ENCODE measurements around the gene LEFTY2.

The LEFTY2 gene

GRCh38 chr1:225915538-225915991 lies 25.5 kb downstream of the LEFTY2 start:
- H2BK5ac ChIP-seq (ENCODE audit: low read depth, low read length, poor library complexity, severe bottlenecking), result no peak overlapping the region
- WGBS, result 92% methylated on average over 7 of the region's 7 CpGs
- H3K18ac ChIP-seq (ENCODE audit: low read depth in 1 of 2, low read length in 2 of 2), result no peak overlapping the region

GRCh38 chr1:225914947-225915346 lies 26.1 kb downstream of the LEFTY2 start:
- no peak overlapping the region for H3K9ac ChIP-seq (ENCODE audit: low read length)
- no peaks in the 10 kb centered on the region for H3K27me3 ChIP-seq (ENCODE audit: control insufficient read depth in 1 of 2, insufficient read depth in 1 of 2, low read length in 2 of 2)
- no peak overlapping the region for H2BK5ac ChIP-seq (ENCODE audit: low read depth, low read length, poor library complexity, severe bottlenecking)
- peaks cover 14% of the 10 kb centered on the region for H3K79me1 ChIP-seq (replicated peaks; ENCODE audit: low read length, poor library complexity, severe bottlenecking)
- H3K4me1 ChIP-seq (ENCODE audit: control insufficient read depth, insufficient read depth, low read depth, low read length), result peaks cover 9% of the 10 kb centered on the region
- no peak overlapping the region for H3K14ac ChIP-seq (ENCODE audit: low read length in 2 of 2)
- no peak overlapping the region for H3K27ac ChIP-seq (ENCODE audit: low read length, poor library complexity, severe bottlenecking)
- no peak overlapping the region for H2BK12ac ChIP-seq (ENCODE audit: low read length in 2 of 2)
- H2BK15ac ChIP-seq (ENCODE audit: low read depth, poor library complexity, severe bottlenecking), result no peak overlapping the region
- no peak overlapping the region for H2AFZ ChIP-seq (ENCODE audit: low read depth, low read length)
- no peak overlapping the region for H3K23ac ChIP-seq (ENCODE audit: low read length in 2 of 2)
- 96% methylated on average over 4 of the region's 6 CpGs for WGBS
- H4K91ac ChIP-seq (ENCODE audit: low read length), result no peak overlapping the region
- no peak overlapping the region for H3K18ac ChIP-seq (ENCODE audit: low read depth in 1 of 2, low read length in 2 of 2)
- H3K4me2 ChIP-seq (ENCODE audit: low read length, poor library complexity, severe bottlenecking), result no peak overlapping the region
- no peaks in the 10 kb centered on the region for H3K9me3 ChIP-seq (ENCODE audit: control insufficient read depth, low read length)
- no peak for DNase-seq
- no peak overlapping the region for H3K4me3 ChIP-seq (ENCODE audit: insufficient read depth in 1 of 2, low read depth in 1 of 2, low read length in 2 of 2)
- H4K8ac ChIP-seq (ENCODE audit: low read length), result no peak overlapping the region
- H3K36me3 ChIP-seq (ENCODE audit: control insufficient read depth in 1 of 2, insufficient read depth in 2 of 2, low read depth in 1 of 2, low read length in 2 of 2), result peaks cover 26 to 42% of the 10 kb centered on the region in 2 experiments
- no peak overlapping the region for H2AK5ac ChIP-seq (ENCODE audit: low read length, severe bottlenecking)
- no peak overlapping the region for H2BK120ac ChIP-seq (ENCODE audit: low read depth, low read length)
- H3K4ac ChIP-seq (ENCODE audit: low read depth in 1 of 2, low read length in 2 of 2), result no peak overlapping the region

More at GRCh38 chr1:225915538-225915991, 25.5 kb downstream of the LEFTY2 start:
- peaks cover 31 to 45% of the 10 kb centered on the region in 2 experiments for H3K36me3 ChIP-seq (ENCODE audit: control insufficient read depth in 1 of 2, insufficient read depth in 2 of 2, low read depth in 1 of 2, low read length in 2 of 2)
- H3K23ac ChIP-seq (ENCODE audit: low read length in 2 of 2), result no peak overlapping the region
- no peak overlapping the region for H2BK120ac ChIP-seq (ENCODE audit: low read depth, low read length)
- H3K27ac ChIP-seq (ENCODE audit: low read length, poor library complexity, severe bottlenecking), result no peak overlapping the region
- no peak overlapping the region for H2BK15ac ChIP-seq (ENCODE audit: low read depth, poor library complexity, severe bottlenecking)
- H2AK5ac ChIP-seq (ENCODE audit: low read length, severe bottlenecking), result no peak overlapping the region
- H3K9me3 ChIP-seq (ENCODE audit: control insufficient read depth, low read length), result no peaks in the 10 kb centered on the region
- H4K91ac ChIP-seq (ENCODE audit: low read length), result no peak overlapping the region
- H3K4me3 ChIP-seq (ENCODE audit: insufficient read depth in 1 of 2, low read depth in 1 of 2, low read length in 2 of 2), result no peak overlapping the region
- no peak for DNase-seq
- H3K14ac ChIP-seq (ENCODE audit: low read length in 2 of 2), result no peak overlapping the region
- H2AFZ ChIP-seq (ENCODE audit: low read depth, low read length), result no peak overlapping the region
- H4K8ac ChIP-seq (ENCODE audit: low read length), result no peak overlapping the region
- H3K4me1 ChIP-seq (ENCODE audit: control insufficient read depth, insufficient read depth, low read depth, low read length), result peaks cover 13% of the 10 kb centered on the region
- no peaks in the 10 kb centered on the region for H3K27me3 ChIP-seq (ENCODE audit: control insufficient read depth in 1 of 2, insufficient read depth in 1 of 2, low read length in 2 of 2)
- peaks cover 18% of the 10 kb centered on the region for H3K79me1 ChIP-seq (replicated peaks; ENCODE audit: low read length, poor library complexity, severe bottlenecking)
- no peak overlapping the region for H3K9ac ChIP-seq (ENCODE audit: low read length)
- H2BK12ac ChIP-seq (ENCODE audit: low read length in 2 of 2), result no peak overlapping the region
- no peak overlapping the region for H3K4me2 ChIP-seq (ENCODE audit: low read length, poor library complexity, severe bottlenecking)
- no peak overlapping the region for H3K4ac ChIP-seq (ENCODE audit: low read depth in 1 of 2, low read length in 2 of 2)

GRCh38 chr1:225914391-225914790 lies 26.6 kb downstream of the LEFTY2 start:
- Histone ChIP-seq H2BK120ac (ENCODE audit: low read depth, low read length) (no peak overlapping the region), H3K4me2 (ENCODE audit: low read length, poor library complexity, severe bottlenecking) (no peak overlapping the region), H3K79me1 (replicated peaks; ENCODE audit: low read length, poor library complexity, severe bottlenecking) (peaks cover 11% of the 10 kb centered on the region), H2BK5ac (ENCODE audit: low read depth, low read length, poor library complexity, severe bottlenecking) (no peak overlapping the region), H2BK12ac (ENCODE audit: low read length in 2 of 2) (no peak overlapping the region), H4K91ac (ENCODE audit: low read length) (no peak overlapping the region), H2BK15ac (ENCODE audit: low read depth, poor library complexity, severe bottlenecking) (no peak overlapping the region), H2AFZ (ENCODE audit: low read depth, low read length) (no peak overlapping the region), H3K4me1 (ENCODE audit: control insufficient read depth, insufficient read depth, low read depth, low read length) (peaks cover 6% of the 10 kb centered on the region), H3K36me3 (ENCODE audit: control insufficient read depth in 1 of 2, insufficient read depth in 2 of 2, low read depth in 1 of 2, low read length in 2 of 2) (peaks cover 22 to 39% of the 10 kb centered on the region in 2 experiments), H2AK5ac (ENCODE audit: low read length, severe bottlenecking) (no peak overlapping the region), H3K18ac (ENCODE audit: low read depth in 1 of 2, low read length in 2 of 2) (no peak overlapping the region), H3K27me3 (ENCODE audit: control insufficient read depth in 1 of 2, insufficient read depth in 1 of 2, low read length in 2 of 2) (no peaks in the 10 kb centered on the region), H3K23ac (ENCODE audit: low read length in 2 of 2) (no peak overlapping the region), H3K9ac (ENCODE audit: low read length) (no peak overlapping the region), H3K14ac (ENCODE audit: low read length in 2 of 2) (no peak overlapping the region), H3K4me3 (ENCODE audit: insufficient read depth in 1 of 2, low read depth in 1 of 2, low read length in 2 of 2) (no peak overlapping the region), H4K8ac (ENCODE audit: low read length) (no peak overlapping the region), H3K4ac (ENCODE audit: low read depth in 1 of 2, low read length in 2 of 2) (no peak overlapping the region), H3K27ac (ENCODE audit: low read length, poor library complexity, severe bottlenecking) (no peak overlapping the region), H3K9me3 (ENCODE audit: control insufficient read depth, low read length) (no peaks in the 10 kb centered on the region)
- 93% methylated on average over 5 of the region's 6 CpGs for WGBS
- DNase-seq, result no peak

- 41% methylated on average over 52 of the region's 53 CpGs for WGBS
- peak; percentile 46 for DNase-seq
- no peaks in the 10 kb centered on the region for H3K9me3 ChIP-seq (ENCODE audit: control insufficient read depth, low read length)
- peaks cover 13% of the 10 kb centered on the region in 2 experiments for H3K36me3 ChIP-seq (ENCODE audit: control insufficient read depth in 1 of 2, insufficient read depth in 2 of 2, low read depth in 1 of 2, low read length in 2 of 2)
- peak overlapping the region; percentile 76 for H3K9ac ChIP-seq (ENCODE audit: low read length)
- H3K4me2 ChIP-seq (ENCODE audit: low read length, poor library complexity, severe bottlenecking), result no peak overlapping the region
- no peak overlapping the region for H2AK5ac ChIP-seq (ENCODE audit: low read length, severe bottlenecking)
- peak overlapping the region in 1 of 2 experiments; percentile 41 for H3K4me3 ChIP-seq (ENCODE audit: insufficient read depth in 1 of 2, low read depth in 1 of 2, low read length in 2 of 2)
- H2AFZ ChIP-seq (ENCODE audit: low read depth, low read length), result no peak overlapping the region
- H3K23ac ChIP-seq (ENCODE audit: low read length in 2 of 2), result no peak overlapping the region
- no peak overlapping the region for H3K14ac ChIP-seq (ENCODE audit: low read length in 2 of 2)
- no peak overlapping the region for H2BK5ac ChIP-seq (ENCODE audit: low read depth, low read length, poor library complexity, severe bottlenecking)
- peaks cover 3% of the 10 kb centered on the region for H3K79me1 ChIP-seq (replicated peaks; ENCODE audit: low read length, poor library complexity, severe bottlenecking)
- H3K27me3 ChIP-seq (ENCODE audit: control insufficient read depth in 1 of 2, insufficient read depth in 1 of 2, low read length in 2 of 2), result no peaks in the 10 kb centered on the region
- peak overlapping the region; percentile 52 for H4K91ac ChIP-seq (ENCODE audit: low read length)
- H2BK120ac ChIP-seq (ENCODE audit: low read depth, low read length), result no peak overlapping the region
- no peak overlapping the region for H2BK12ac ChIP-seq (ENCODE audit: low read length in 2 of 2)
- H3K18ac ChIP-seq (ENCODE audit: low read depth in 1 of 2, low read length in 2 of 2), result no peak overlapping the region
- peak overlapping the region in 1 of 2 experiments; percentile 30 for H3K4ac ChIP-seq (ENCODE audit: low read depth in 1 of 2, low read length in 2 of 2)
- no peak overlapping the region for H2BK15ac ChIP-seq (ENCODE audit: low read depth, poor library complexity, severe bottlenecking)
- H4K8ac ChIP-seq (ENCODE audit: low read length), result peak overlapping the region; percentile 46
- peaks cover 5% of the 10 kb centered on the region for H3K4me1 ChIP-seq (ENCODE audit: control insufficient read depth, insufficient read depth, low read depth, low read length)
- H3K27ac ChIP-seq (ENCODE audit: low read length, poor library complexity, severe bottlenecking), result no peak overlapping the region
Observed at GRCh38 chr1:225911191-225912130, 29.6 kb downstream of the LEFTY2 start.

Measured in mesenchymal stem cell (in vitro differentiated cells and primary cell).